Right atrium auricular region (tissue), 2 donors: Measurements from ENCODE around the gene ZNF26. TPM values are rescaled to one million over a fixed set of nuclear protein-coding genes. Genes with fewer than 3 reads are reported as not detected.
A peak's percentile ranks its signal among the peaks of the same experiment; 100 is the strongest.

Source experiments
- DNase-seq: peaks from one replicate; pipeline ENCODE4 v3.0.0-alpha.2; 2019; ENCODE audit warnings: low spot score
- H3K27ac ChIP-seq, 2 donors: fragments of 200-600 bp; sonication (generic); 1 replicate in 1 of 2; 2 replicates in 1 of 2; pipeline ENCODE4 v1.5.1; 2016 to 2019
- H3K27me3 ChIP-seq, 2 donors: fragments of 200-600 bp; sonication (generic); one replicate each; pipeline versions ENCODE4 v1.5.1 to v1.6.0; 2017 to 2019
- H3K36me3 ChIP-seq: fragments of 200-600 bp; sonication (generic); one replicate; pipeline ENCODE4 v1.5.1; 2016
- H3K4me1 ChIP-seq, 2 donors: fragments of 200-600 bp; sonication (generic); one replicate each; pipeline versions ENCODE4 v1.5.1 to v1.6.0; 2017 to 2019
- H3K4me3 ChIP-seq, 2 donors: fragments of 200-600 bp; sonication (generic); 1 replicate in 1 of 2; 2 replicates in 1 of 2; pipeline ENCODE4 v1.5.1; 2017 to 2019; ENCODE audit warnings: mild to moderate bottlenecking in 1 of 2, moderate library complexity in 1 of 2
- H3K9me3 ChIP-seq, 2 donors: fragments of 200-600 bp; sonication (generic); one replicate each; pipeline ENCODE4 v1.5.1; 2019
- total RNA-seq, 2 donors: library from RNA; depleted of rRNA; stranded (reverse); fragments of >200 nt; gene quantifications; one replicate each; pipeline ENCODE4 v1.1.0, GENCODE V29; 2016
- TF ChIP-seq, protein P1 (sequence below), 2 donors: fragments of 200-600 bp; sonication (generic); IDR thresholded peaks; one replicate each; pipeline ENCODE4 v1.5.1; 2019; ENCODE audit warnings: antibody characterized with exemption in 2 of 2

ZNF26 gene
- total RNA-seq, 2 donors from 2014 or later = 2.2 to 6.6 TPM

DNA sequence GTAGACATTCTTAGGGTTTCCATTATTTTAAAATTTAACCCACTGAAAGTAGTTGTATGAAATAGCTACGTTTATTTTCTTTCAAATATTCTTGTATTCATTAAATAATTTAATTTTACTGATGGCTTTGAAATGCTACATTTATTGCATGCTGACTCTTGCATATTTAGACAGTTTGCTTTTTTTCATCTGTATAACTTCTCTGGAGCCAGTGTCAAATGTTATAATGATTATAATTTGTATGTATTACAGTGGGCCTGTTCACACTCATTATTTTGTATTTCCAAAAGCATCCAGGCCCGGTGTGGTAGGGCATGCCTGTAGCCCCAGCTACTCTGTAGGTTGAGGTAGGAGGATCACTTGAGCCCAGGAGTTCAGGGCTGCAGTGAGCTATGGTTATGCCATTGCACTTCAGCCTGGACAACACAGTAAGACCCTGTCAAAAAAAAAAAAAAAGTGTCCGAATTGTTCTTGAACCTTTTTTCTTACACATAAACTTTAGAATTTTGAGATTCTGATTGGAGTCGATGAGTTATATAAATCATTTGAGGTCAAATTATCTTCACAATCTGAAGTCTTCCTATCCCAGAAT is 52.0 kb downstream of the ZNF26 start:
- TF ChIP-seq, protein P1, sequence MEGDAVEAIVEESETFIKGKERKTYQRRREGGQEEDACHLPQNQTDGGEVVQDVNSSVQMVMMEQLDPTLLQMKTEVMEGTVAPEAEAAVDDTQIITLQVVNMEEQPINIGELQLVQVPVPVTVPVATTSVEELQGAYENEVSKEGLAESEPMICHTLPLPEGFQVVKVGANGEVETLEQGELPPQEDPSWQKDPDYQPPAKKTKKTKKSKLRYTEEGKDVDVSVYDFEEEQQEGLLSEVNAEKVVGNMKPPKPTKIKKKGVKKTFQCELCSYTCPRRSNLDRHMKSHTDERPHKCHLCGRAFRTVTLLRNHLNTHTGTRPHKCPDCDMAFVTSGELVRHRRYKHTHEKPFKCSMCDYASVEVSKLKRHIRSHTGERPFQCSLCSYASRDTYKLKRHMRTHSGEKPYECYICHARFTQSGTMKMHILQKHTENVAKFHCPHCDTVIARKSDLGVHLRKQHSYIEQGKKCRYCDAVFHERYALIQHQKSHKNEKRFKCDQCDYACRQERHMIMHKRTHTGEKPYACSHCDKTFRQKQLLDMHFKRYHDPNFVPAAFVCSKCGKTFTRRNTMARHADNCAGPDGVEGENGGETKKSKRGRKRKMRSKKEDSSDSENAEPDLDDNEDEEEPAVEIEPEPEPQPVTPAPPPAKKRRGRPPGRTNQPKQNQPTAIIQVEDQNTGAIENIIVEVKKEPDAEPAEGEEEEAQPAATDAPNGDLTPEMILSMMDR (IDR thresholded peaks at IDR 0.05) = no peak
- Histone ChIP-seq H3K36me3 (peaks cover 25% of the 10 kb centered on the region), H3K9me3 (peaks cover 21 to 49% of the 10 kb centered on the region in 2 donors)

DNA sequence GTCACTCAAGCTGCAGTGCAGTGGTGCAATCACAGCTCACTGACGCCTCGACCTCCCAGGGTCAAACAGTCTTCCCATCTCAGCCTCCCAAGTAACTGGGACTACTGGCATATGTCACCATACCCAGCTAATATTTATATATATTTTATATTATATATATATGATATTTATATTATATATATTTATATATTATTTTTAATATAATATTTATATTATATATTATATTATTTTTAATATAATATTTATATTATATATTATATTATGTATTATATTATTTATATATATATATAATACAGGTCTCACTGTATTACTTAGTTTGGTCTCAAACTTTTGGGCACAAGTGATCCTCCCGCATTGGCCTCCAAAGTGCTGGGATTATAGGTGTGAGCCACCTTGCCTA is 60.5 kb downstream of the ZNF26 start:
- H3K27ac ChIP-seq = no peak overlapping the region
- peaks cover 74 to 100% of the 10 kb centered on the region in 2 donors for H3K9me3 ChIP-seq
- no peak for DNase-seq
- TF ChIP-seq, protein P1 (IDR thresholded peaks at IDR 0.05) = no peak
- peaks cover 98% of the 10 kb centered on the region for H3K36me3 ChIP-seq
- no peak overlapping the region for H3K4me3 ChIP-seq
- H3K27me3 ChIP-seq = no peaks in the 10 kb centered on the region
- H3K4me1 ChIP-seq = no peaks in the 10 kb centered on the region

More for the DNA sequence above, 52.0 kb downstream of the ZNF26 start:
- H3K4me1 ChIP-seq = peaks cover 0 to 7% of the 10 kb centered on the region in 2 donors
- no peaks in the 10 kb centered on the region for H3K27me3 ChIP-seq
- no peak for DNase-seq
- H3K4me3 ChIP-seq = peak overlapping the region; percentile 59 to 67
- H3K27ac ChIP-seq = peak overlapping the region; percentile 85 to 91

DNA sequence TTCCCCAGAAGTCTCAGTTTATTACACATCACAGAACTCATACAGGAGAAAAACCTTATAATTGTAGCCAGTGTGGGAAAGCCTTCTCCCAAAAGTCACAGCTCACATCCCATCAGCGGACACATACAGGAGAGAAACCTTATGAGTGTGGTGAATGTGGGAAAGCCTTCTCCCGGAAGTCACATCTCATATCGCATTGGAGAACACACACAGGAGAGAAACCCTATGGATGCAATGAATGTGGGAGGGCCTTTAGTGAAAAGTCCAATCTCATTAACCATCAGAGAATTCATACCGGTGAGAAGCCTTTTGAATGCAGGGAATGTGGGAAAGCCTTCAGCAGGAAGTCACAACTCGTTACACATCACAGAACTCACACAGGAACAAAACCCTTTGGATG is 71.3 kb downstream of the ZNF26 start:
- Histone ChIP-seq H3K4me3 (no peak overlapping the region), H3K36me3 (peaks cover 53% of the 10 kb centered on the region)
- TF ChIP-seq, protein P1 (IDR thresholded peaks at IDR 0.05) = no peak

DNA sequence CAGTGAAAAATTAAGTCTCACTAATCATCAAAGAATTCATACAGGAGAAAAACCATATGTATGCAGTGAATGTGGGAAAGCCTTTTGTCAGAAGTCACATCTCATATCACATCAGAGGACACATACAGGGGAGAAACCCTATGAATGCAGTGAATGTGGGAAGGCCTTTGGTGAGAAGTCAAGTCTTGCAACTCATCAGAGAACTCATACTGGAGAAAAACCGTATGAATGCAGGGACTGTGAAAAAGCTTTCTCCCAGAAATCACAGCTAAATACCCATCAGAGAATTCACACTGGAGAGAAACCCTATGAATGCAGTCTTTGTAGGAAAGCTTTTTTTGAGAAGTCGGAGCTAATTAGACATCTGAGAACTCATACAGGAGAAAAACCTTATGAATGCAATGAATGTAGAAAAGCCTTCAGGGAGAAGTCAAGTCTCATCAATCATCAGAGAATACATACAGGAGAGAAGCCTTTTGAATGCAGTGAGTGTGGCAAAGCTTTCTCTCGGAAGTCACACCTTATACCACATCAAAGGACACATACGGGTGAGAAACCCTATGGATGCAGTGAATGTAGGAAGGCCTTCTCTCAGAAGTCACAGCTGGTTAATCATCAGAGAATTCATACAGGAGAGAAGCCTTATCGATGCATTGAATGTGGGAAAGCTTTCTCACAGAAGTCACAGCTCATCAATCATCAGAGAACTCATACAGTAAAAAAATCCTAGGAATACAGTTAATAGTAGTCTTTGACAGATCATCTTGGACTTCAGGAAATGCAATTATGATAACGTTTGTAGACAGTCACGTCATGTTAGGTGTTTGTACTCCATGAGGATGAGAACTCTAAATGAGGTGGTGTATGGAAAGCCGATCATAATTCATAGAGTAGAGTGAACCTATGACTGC is 72.3 kb downstream of the ZNF26 start:
- DNase-seq = no peak
- Histone ChIP-seq H3K9me3 (peaks cover 73 to 100% of the 10 kb centered on the region in 2 donors), H3K36me3 (peaks cover 43% of the 10 kb centered on the region), H3K4me1 (no peaks in the 10 kb centered on the region), H3K27me3 (no peaks in the 10 kb centered on the region), H3K27ac (no peak overlapping the region), H3K4me3 (no peak overlapping the region)
- TF ChIP-seq, protein P1 (IDR thresholded peaks at IDR 0.05) = no peak

More for the DNA sequence above, 71.3 kb downstream of the ZNF26 start:
- Histone ChIP-seq H3K4me1 (no peaks in the 10 kb centered on the region), H3K27ac (no peak overlapping the region), H3K27me3 (no peaks in the 10 kb centered on the region), H3K9me3 (peaks cover 75 to 100% of the 10 kb centered on the region in 2 donors)
- no peak for DNase-seq

DNA sequence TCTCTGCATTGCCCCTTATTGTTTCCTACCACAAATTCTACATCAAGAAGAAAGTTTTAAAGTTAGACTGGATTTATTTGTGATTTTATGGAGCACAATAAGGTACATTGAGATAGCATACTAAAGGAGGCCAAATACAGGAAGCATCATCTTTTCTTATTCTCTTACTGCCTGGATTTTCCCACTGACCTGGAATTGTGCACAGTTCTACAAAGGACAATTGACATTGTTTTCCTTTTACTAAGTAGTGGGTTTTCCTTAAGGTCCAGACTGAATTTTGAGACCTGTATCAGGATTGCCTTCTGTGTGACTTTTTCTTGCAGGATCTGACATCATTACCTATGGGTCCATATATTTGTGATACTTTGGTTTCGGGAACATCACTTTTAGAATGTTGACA is 75.8 kb downstream of the ZNF26 start:
- Histone ChIP-seq H3K27ac (no peak overlapping the region), H3K4me1 (no peaks in the 10 kb centered on the region), H3K4me3 (no peak overlapping the region), H3K9me3 (peaks cover 91 to 100% of the 10 kb centered on the region in 2 donors), H3K36me3 (peaks cover 11% of the 10 kb centered on the region), H3K27me3 (no peaks in the 10 kb centered on the region)
- no peak for DNase-seq
- TF ChIP-seq, protein P1 (IDR thresholded peaks at IDR 0.05) = no peak
